ENCODE results near the gene CACNA1B.
"Not testable (repeated sequence)": the region's sequence is repeated elsewhere in the genome, so short reads cannot be mapped to it uniquely, and the experiment has no call there.

GRCh38 chr9:138107039-138107438, 229.5 kb downstream of the CACNA1B start:
- not testable (repeated sequence) for TF ChIP-seq POLR2AphosphoS5, CTCF (IDR thresholded peaks at IDR 0.05)

Measured in sigmoid colon (tissue), 4 donors.